Neural cell (in vitro differentiated cells): ENCODE results near the gene FAM53B.

Source experiments
- CTCF ChIP-seq: fragments of 450-650 bp; IDR thresholded peaks from 2 replicates; pipeline ENCODE4 v1.5.1; 2014; ENCODE audit warnings: antibody characterized with exemption, mild to moderate bottlenecking, moderate library complexity; ENCODE audit not compliant: poor library complexity, severe bottlenecking
- POLR2AphosphoS5 ChIP-seq: IDR thresholded peaks from 2 replicates; pipeline ENCODE4 v1.6.1; 2012

GRCh38 chr10:124765256-124765655, 21.1 kb upstream of the FAM53B start:
- TF ChIP-seq CTCF: no peak
- no peak for TF ChIP-seq POLR2AphosphoS5
